Cardiac fibroblast (primary cell): ENCODE measurements around the gene NAA38.
A peak's percentile ranks its signal among the peaks of the same experiment; 100 is the strongest.
"Not testable (repeated sequence)": the region's sequence is repeated elsewhere in the genome, so short reads cannot be mapped to it uniquely, and the experiment has no call there.

Experiments used
- DNase-seq, 2 donors: peaks; one replicate each; pipeline versions ENCODE4 v3.0.0 to v3.0.0-alpha.2; 2010; ENCODE audit warnings: low read depth in 2 of 2
- H3K4me3 ChIP-seq, 2 donors: replicated peaks in 1 of 2; 1 replicate in 1 of 2; 2 replicates in 1 of 2; pipeline ENCODE4 v1.5.1; 2011; ENCODE audit warnings: low read depth in 2 of 2, low read length in 2 of 2, mild to moderate bottlenecking in 2 of 2, moderate library complexity in 1 of 2
- TF ChIP-seq, protein P1 (sequence below): IDR thresholded peaks from one replicate; pipeline ENCODE4 v1.5.1; 2011; ENCODE audit warnings: low read depth, mild to moderate bottlenecking, low read length, inconsistent platforms

NAA38 gene

DNA sequence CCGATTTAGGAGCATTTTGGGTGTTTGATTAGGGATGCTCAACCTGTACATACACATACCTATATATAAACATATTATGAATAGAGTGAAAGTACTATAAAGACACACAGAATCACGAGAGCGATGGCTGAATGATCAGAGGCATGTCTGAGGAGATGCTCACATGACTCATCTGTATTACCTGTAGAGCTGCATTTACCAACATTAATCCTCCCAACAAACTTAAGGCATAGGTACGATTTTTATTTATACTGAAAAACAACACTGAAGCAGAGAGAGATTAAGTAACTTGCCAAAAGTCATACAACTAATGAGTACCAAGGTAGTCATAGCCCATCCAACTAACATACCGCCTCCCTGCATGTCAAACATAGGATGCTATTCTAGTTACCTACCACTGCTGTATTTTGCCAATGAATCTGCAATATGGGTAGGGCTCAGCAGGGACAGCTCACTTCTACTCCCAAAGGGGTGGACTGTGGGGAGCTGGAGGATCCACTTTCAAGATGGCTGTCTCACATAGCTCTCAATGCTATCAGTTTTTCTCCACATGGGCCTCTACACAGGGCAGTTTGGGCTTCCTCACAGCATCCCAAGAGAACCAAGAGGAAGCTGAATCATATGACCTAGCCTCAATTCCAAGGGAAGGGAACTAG, 7.8 kb upstream of the NAA38 start:
- peak in 1 of 2 donors; percentile 44 for DNase-seq
- TF ChIP-seq, protein P1, sequence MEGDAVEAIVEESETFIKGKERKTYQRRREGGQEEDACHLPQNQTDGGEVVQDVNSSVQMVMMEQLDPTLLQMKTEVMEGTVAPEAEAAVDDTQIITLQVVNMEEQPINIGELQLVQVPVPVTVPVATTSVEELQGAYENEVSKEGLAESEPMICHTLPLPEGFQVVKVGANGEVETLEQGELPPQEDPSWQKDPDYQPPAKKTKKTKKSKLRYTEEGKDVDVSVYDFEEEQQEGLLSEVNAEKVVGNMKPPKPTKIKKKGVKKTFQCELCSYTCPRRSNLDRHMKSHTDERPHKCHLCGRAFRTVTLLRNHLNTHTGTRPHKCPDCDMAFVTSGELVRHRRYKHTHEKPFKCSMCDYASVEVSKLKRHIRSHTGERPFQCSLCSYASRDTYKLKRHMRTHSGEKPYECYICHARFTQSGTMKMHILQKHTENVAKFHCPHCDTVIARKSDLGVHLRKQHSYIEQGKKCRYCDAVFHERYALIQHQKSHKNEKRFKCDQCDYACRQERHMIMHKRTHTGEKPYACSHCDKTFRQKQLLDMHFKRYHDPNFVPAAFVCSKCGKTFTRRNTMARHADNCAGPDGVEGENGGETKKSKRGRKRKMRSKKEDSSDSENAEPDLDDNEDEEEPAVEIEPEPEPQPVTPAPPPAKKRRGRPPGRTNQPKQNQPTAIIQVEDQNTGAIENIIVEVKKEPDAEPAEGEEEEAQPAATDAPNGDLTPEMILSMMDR, result no peak
- H3K4me3 ChIP-seq, result no peak overlapping the region

DNA sequence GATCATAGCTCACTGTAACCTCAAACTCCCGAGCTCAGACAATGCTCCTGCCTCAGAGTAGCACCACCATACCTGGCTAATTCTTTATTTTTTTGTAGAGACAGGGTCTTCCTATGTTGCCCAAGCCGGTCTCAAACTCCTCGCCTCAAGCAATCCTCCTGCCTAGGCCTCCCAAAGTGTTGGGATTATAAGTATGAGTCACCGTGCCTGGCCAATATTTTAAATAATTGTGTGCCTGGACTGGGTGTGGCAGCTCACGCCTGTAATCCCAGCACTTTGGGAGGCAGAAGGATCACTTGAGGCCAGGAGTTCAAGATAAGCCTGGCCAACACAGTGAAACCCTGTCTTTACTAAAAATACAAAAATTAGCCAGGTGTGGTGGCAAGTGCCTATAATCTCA, 7.0 kb upstream of the NAA38 start:
- not testable (repeated sequence) for DNase-seq

DNA sequence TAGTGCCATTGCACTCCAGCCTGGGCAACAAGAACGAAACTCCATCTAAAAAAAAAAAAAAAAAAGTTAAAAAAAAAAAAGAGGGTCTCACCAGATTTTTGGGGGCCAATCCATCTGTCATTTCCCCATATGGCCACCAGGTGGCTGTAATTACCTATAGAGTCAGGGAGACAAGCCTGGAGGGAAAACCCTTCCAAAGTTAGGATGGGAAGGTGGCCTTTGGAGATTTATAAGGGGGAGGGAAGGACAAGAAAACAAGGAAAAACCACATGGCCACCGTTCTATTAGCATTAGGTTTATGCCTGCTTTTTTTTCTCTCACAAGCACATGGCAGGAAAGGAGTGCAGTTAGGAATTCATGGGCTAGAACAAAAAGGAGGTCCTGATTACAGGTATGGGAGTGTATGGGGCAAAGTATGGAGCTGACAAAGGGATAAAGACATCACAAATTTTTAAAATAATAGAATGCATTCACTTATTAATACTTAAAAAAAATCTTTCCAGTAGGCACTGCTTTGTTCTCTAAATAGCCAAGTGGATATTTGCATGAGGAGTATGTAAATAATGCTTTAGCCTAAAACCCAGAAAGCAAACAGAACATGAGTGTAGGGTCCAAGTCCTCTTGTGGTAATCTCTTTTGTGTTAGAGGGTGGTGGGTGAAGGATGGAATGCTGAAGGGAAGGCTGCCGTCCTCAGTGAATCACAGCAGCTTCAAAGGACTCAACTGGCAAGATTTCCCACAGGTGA, 5.5 kb upstream of the NAA38 start:
- TF ChIP-seq, protein P1, result peak; percentile 68
- DNase-seq, result peak; percentile 63 to 70
- no peak overlapping the region for H3K4me3 ChIP-seq

More for the DNA sequence above, 7.0 kb upstream of the NAA38 start:
- H3K4me3 ChIP-seq, result not testable (repeated sequence)

DNA sequence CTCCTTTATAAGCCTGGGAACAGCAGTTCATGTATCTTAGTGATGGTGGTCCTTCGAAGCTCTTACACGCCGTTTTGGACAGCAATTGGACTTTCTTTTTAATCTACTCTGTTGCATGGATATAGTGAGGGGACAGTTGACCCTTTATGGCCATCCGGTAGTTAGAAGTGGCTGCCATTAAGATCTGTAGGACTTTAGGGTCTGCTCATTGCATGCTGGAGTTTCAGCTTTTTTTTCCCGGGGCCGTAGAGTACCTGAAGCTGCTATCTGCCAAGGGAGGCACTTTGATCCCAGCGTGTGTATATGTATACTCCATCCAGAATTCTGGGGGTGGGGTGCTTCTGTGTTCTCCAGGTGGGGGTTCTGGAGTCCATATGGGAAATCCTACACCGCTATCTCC, 1.7 kb upstream of the NAA38 start:
- TF ChIP-seq, protein P1, result no peak
- H3K4me3 ChIP-seq, result peak overlapping the region in 1 of 2 donors; percentile 80
- no peak for DNase-seq

DNA sequence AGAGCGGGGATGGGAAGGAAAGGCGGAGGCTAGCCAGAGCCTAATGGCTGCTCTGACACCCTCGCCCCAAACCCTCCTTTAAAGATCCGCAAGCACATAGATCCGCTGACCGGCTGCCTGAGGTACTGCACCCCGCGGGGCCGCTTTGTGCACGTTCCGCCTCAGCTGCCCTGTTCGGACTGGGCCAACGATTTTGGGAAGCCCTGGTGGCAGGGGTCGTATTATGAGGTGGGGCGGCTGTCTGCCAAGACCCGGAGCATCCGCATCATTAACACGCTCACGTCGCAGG, 1.1 kb upstream of the NAA38 start:
- DNase-seq, result peak; percentile 61 to 63
- peak overlapping the region; percentile 70 to 80 for H3K4me3 ChIP-seq
- TF ChIP-seq, protein P1, result peak; percentile 63

DNA sequence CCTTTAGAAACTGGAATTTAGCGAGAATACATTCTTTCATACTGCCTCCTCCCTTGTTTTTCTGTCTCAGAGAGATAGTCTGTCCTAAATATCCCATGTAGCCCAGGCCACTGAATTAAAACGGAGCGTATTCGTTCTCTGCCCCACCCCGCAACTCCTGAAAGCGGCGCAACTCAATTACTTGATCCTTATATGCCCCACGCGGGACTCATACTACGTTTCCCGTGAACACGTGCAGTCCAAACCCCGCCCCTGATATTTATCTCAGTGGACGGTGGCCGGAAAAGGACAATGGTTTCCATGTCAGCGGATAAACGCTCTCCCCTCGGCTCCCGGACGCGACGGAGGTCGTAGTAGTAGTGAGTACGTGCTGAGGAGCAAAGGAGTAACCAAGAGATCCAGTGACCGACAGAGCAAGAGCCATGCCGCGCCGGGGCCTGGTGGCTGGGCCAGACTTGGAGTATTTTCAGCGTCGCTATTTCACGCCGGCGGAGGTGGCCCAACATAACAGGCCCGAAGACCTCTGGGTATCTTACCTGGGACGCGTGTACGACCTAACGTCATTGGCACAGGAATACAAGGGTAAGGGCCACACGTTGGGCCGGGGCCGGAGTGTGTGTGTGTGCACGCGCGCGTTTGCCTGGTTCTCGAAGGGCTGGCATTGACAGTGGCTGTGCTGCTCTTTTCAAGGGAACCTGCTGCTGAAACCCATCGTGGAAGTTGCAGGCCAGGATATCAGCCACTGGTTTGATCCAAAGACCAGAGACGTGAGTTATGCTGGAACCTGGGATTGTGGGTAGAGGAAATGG, 558 bp upstream of the NAA38 start, which contains the start of gene CYB5D1:
TSS of gene CYB5D1 (plus strand) at position 291 of the 809 bp plus-strand sequence. CDS start at position 423, 132 bp downstream.
- DNase-seq, result peak; percentile 95 to 97
- H3K4me3 ChIP-seq, result peak within 1 kb of the TSS; percentile 70 to 80
- TF ChIP-seq, protein P1, result no peak
